Left lobe of liver (tissue), 2 donors: ENCODE data around the gene SLC35F1. TPM values are rescaled to one million over a fixed set of nuclear protein-coding genes. Genes with fewer than 3 reads are reported as not detected.

Experiments
- ATAC-seq: fragments of 200-7000 bp; cut with Tn5 transposase; one replicate; pipeline ENCODE4 v1.9.1; 2020; ENCODE audit warnings: mild to moderate bottlenecking, moderate library complexity
- DNase-seq: peaks from one replicate; pipeline ENCODE4 v3.0.0-alpha.2; 2020; ENCODE audit warnings: low spot score
- total RNA-seq: library from RNA; stranded (reverse); gene quantifications from one replicate; pipeline ENCODE4 v1.2.1, GENCODE V29; 2021
- donor health status: DM: no; HTN: no; CAD: no; lungs with moderate emphysema.
- donor health status: DM: no; HTN: yes; CAD: no.

SLC35F1 gene
- total RNA-seq, 1 donor from 2014 or later = not detected

- ATAC-seq (no peak), DNase-seq (no peak)
Measured at GRCh38 chr6:118252474-118252873, 345.4 kb downstream of the SLC35F1 start.

GRCh38 chr6:118253741-118254140, 346.7 kb downstream of the SLC35F1 start:
- ATAC-seq (no peak), DNase-seq (no peak)

- ATAC-seq = no peak
Measured at GRCh38 chr6:118260833-118261232, 353.8 kb downstream of the SLC35F1 start.

GRCh38 chr6:118263921-118264486, 356.9 kb downstream of the SLC35F1 start:
- ATAC-seq (no peak), DNase-seq (no peak)

More at GRCh38 chr6:118260833-118261232, 353.8 kb downstream of the SLC35F1 start:
- DNase-seq = no peak

- ATAC-seq = no peak
- no peak for DNase-seq
Measured at GRCh38 chr6:118269659-118270058, 362.6 kb downstream of the SLC35F1 start.

GRCh38 chr6:118277631-118278030, 370.6 kb downstream of the SLC35F1 start:
- no peak for DNase-seq
- ATAC-seq = no peak

- DNase-seq (no peak), ATAC-seq (no peak)
Measured at GRCh38 chr6:118280210-118280609, 373.1 kb downstream of the SLC35F1 start.

- ATAC-seq (no peak), DNase-seq (no peak)
Measured at GRCh38 chr6:118281291-118281690, 374.2 kb downstream of the SLC35F1 start.

GRCh38 chr6:118283766-118284165, 376.7 kb downstream of the SLC35F1 start:
- DNase-seq = no peak

GRCh38 chr6:118284736-118285360, 377.8 kb downstream of the SLC35F1 start:
- no peak for DNase-seq
- ATAC-seq = peak; percentile 58

More at GRCh38 chr6:118283766-118284165, 376.7 kb downstream of the SLC35F1 start:
- ATAC-seq = peak; percentile 94

- no peak for ATAC-seq
Measured at GRCh38 chr6:118285791-118286190, 378.7 kb downstream of the SLC35F1 start.

GRCh38 chr6:118288355-118289124, 381.5 kb downstream of the SLC35F1 start:
- peak; percentile 53 for ATAC-seq
- no peak for DNase-seq

More at GRCh38 chr6:118285791-118286190, 378.7 kb downstream of the SLC35F1 start:
- no peak for DNase-seq

GRCh38 chr6:118292558-118292957, 385.5 kb downstream of the SLC35F1 start:
- DNase-seq (no peak), ATAC-seq (no peak)

- DNase-seq (no peak), ATAC-seq (no peak)
Measured at GRCh38 chr6:118294906-118295305, 387.8 kb downstream of the SLC35F1 start.

GRCh38 chr6:118295336-118295735, 388.3 kb downstream of the SLC35F1 start:
- ATAC-seq = peak; percentile 75
- DNase-seq = no peak

- ATAC-seq (peak; percentile 83), DNase-seq (no peak)
Measured at GRCh38 chr6:118296129-118296901, 389.3 kb downstream of the SLC35F1 start.

- ATAC-seq (no peak), DNase-seq (no peak)
Measured at GRCh38 chr6:118297821-118298220, 390.8 kb downstream of the SLC35F1 start.

- DNase-seq = no peak
Measured at GRCh38 chr6:118298476-118299427, 391.7 kb downstream of the SLC35F1 start.

GRCh38 chr6:118299457-118299856, 392.4 kb downstream of the SLC35F1 start:
- ATAC-seq (no peak), DNase-seq (no peak)

More at GRCh38 chr6:118298476-118299427, 391.7 kb downstream of the SLC35F1 start:
- no peak for ATAC-seq

GRCh38 chr6:118304321-118304720, 397.3 kb downstream of the SLC35F1 start:
- no peak for DNase-seq
- no peak for ATAC-seq
